Fibroblast of lung (primary cell): ENCODE data around the gene STXBP4.

ENCODE experiments used
- CTCF ChIP-seq, 2 donors: IDR thresholded peaks in 1 of 2; conservative IDR thresholded peaks in 1 of 2; 1 replicate in 1 of 2; 2 replicates in 1 of 2; pipeline ENCODE4 v1.5.1; 2011 to 2012; ENCODE audit warnings: low read length in 2 of 2, control low read depth in 1 of 2, inconsistent platforms in 1 of 2, low read depth in 1 of 2, mild to moderate bottlenecking in 1 of 2
- EZH2 ChIP-seq: IDR thresholded peaks from 2 replicates; pipeline ENCODE4 v1.5.1; 2012; ENCODE audit warnings: low read length, control low read depth, mild to moderate bottlenecking; ENCODE audit errors: missing control alignments

GRCh38 chr17:55200904-55201303 is 232.3 kb downstream of the STXBP4 start:
- TF ChIP-seq CTCF (conservative IDR thresholded peaks at IDR 0.05 in 1 of 2, IDR thresholded peaks at IDR 0.05 in 1 of 2; ENCODE audit: low read depth in 1 of 2, low read length in 2 of 2) (no peak), EZH2 (no peak)
